ENCODE data around the gene SPSB1.

- TF ChIP-seq ZFP30 (CRISPR knock-in tag; IDR thresholded peaks at IDR 0.05) (no peak), RARB (CRISPR knock-in tag; IDR thresholded peaks at IDR 0.05) (no peak), ISL1 (CRISPR knock-in tag; IDR thresholded peaks at IDR 0.05) (no peak), ESRRG (CRISPR knock-in tag; IDR thresholded peaks at IDR 0.05) (no peak), PATZ1 (CRISPR knock-in tag; IDR thresholded peaks at IDR 0.05; ENCODE audit: borderline replicate concordance) (no peak), ARNTL (CRISPR knock-in tag; IDR thresholded peaks at IDR 0.05; ENCODE audit: borderline replicate concordance, low read depth) (no peak), ZFP3 (CRISPR knock-in tag; IDR thresholded peaks at IDR 0.05) (no peak), BACH2 (CRISPR knock-in tag; IDR thresholded peaks at IDR 0.05; ENCODE audit: borderline replicate concordance) (no peak), ZNF565 (CRISPR knock-in tag; conservative IDR thresholded peaks at IDR 0.05; ENCODE audit: low read depth) (no peak), CREB5 (CRISPR knock-in tag; IDR thresholded peaks at IDR 0.05; ENCODE audit: low read depth) (no peak)
These were observed 29.4 kb downstream of the SPSB1 start for GRCh38 chr1:9321986-9322660.
